ENCODE data around the gene ADPRHL1. TPM values are rescaled to one million over a fixed set of nuclear protein-coding genes. Genes with fewer than 3 reads are reported as not detected.

ADPRHL1 gene
- total and polyA plus RNA-seq, 7 donors = 1.2 to 7.8 (median 4.2) TPM

DNA sequence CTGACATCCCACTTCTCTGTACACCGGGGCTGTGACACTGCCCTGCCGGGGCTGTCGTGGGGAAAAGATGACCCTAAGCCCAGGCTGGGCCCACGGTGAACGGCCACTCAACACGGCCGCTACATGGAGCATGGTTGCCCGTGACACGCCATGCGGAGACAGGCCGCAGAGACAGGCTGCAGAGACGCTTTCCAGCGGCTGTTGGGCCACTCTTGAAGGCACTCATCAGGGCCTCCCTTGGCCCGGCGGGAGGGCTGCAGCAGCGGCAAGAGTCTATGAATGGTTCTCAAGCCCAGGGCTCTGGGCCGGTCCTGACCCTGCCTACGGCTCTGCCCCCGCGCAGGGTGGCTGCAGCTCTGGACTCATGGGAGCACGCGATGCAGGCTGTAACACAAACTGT lies 22.1 kb downstream of the ADPRHL1 start:
- intact Hi-C loops (cut with DNase I) = no loop called here
- Histone ChIP-seq H3K27ac (no peak overlapping the region), H3K4me3 (no peak overlapping the region), H3K36me3 (no peaks in the 10 kb centered on the region), H3K4me1 (no peaks in the 10 kb centered on the region), H3K27me3 (no peaks in the 10 kb centered on the region), H3K9me3 (no peaks in the 10 kb centered on the region)
- no peak for DNase-seq
- TF ChIP-seq, protein P1, sequence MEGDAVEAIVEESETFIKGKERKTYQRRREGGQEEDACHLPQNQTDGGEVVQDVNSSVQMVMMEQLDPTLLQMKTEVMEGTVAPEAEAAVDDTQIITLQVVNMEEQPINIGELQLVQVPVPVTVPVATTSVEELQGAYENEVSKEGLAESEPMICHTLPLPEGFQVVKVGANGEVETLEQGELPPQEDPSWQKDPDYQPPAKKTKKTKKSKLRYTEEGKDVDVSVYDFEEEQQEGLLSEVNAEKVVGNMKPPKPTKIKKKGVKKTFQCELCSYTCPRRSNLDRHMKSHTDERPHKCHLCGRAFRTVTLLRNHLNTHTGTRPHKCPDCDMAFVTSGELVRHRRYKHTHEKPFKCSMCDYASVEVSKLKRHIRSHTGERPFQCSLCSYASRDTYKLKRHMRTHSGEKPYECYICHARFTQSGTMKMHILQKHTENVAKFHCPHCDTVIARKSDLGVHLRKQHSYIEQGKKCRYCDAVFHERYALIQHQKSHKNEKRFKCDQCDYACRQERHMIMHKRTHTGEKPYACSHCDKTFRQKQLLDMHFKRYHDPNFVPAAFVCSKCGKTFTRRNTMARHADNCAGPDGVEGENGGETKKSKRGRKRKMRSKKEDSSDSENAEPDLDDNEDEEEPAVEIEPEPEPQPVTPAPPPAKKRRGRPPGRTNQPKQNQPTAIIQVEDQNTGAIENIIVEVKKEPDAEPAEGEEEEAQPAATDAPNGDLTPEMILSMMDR (IDR thresholded peaks at IDR 0.05) = no peak
- TF ChIP-seq POLR2A (IDR thresholded peaks at IDR 0.05) (no peak), POLR2AphosphoS5 (IDR thresholded peaks at IDR 0.05) (no peak), EP300 (IDR thresholded peaks at IDR 0.05) (no peak)
- whole genome bisulfite sequencing, 2 donors = 92 to 95% methylated on average over 22 of the region's 22 CpGs

DNA sequence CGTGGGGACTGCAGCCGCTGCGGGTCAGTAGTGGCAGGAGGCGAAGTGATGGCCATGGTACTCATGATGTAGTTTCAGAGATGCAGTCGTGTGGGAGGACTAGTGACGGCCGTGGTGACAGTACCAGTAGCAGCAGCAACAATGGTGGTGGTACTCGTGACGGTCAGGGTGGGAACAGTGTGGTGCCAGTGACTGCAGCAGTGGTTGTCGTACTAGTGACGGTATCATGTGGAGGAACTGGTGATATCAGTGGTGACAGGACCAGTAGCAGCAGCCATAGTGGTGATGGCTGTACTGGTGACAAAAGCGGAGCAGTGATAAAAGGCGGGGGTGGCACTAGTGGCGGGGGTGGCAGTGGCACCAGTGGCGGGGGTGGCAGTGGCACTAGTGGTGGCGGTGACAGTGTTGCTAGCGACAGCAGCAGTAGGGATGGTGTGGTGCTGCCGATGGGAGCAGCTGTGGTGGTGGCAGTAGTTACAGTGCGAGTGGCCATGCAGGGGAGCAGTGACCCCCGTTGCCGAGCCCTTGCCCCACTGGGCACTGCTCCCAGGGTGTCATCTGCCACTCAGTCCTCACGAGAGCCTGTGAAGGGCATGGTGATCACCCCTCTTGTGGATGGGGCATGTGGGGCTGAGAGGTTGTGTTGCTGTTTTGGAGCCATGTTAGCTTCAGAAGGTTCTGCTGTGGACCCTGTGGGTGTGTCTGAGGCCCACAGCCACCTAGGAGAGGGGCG lies 22.7 kb downstream of the ADPRHL1 start:
- TF ChIP-seq POLR2A (IDR thresholded peaks at IDR 0.05) = no peak
- TF ChIP-seq, protein P1 (IDR thresholded peaks at IDR 0.05) = no peak
- TF ChIP-seq POLR2AphosphoS5 (IDR thresholded peaks at IDR 0.05) = no peak
- no peak for TF ChIP-seq EP300 (IDR thresholded peaks at IDR 0.05)
- no peaks in the 10 kb centered on the region for H3K27me3 ChIP-seq
- no peak overlapping the region for H3K4me3 ChIP-seq
- H3K4me1 ChIP-seq = no peaks in the 10 kb centered on the region
- 96 to 97% methylated on average over 23 of the region's 23 CpGs for WGBS, 2 donors
- intact Hi-C loops (cut with DNase I) = no loop called here
- DNase-seq = no peak
- no peak overlapping the region for H3K27ac ChIP-seq
- H3K9me3 ChIP-seq = no peaks in the 10 kb centered on the region
- H3K36me3 ChIP-seq = no peaks in the 10 kb centered on the region

DNA sequence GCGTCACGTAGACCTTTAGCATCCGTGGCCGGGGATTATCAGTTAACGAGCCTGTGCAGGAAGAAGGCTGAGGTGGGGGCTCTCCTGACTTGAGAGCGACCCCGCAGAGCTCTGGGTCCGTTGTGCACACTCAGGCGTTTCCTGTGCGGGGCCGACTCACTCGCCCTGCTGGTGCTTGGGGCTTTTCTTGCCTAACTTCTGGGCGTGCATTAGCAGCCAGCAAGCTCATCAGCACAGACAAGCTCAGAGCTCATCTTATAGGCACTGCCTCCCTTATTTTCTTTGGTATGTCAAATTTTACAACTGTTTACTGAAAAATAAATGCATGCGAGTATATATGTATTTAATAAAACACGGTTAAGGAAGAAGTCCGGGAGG lies 23.7 kb downstream of the ADPRHL1 start:
- Histone ChIP-seq H3K9me3 (no peaks in the 10 kb centered on the region), H3K4me3 (no peak overlapping the region), H3K4me1 (no peaks in the 10 kb centered on the region), H3K36me3 (no peaks in the 10 kb centered on the region), H3K27me3 (no peaks in the 10 kb centered on the region), H3K27ac (no peak overlapping the region)
- TF ChIP-seq POLR2A (IDR thresholded peaks at IDR 0.05) (no peak), POLR2AphosphoS5 (IDR thresholded peaks at IDR 0.05) (no peak), EP300 (IDR thresholded peaks at IDR 0.05) (no peak)
- TF ChIP-seq, protein P1 (IDR thresholded peaks at IDR 0.05) = no peak
- intact Hi-C loops (cut with DNase I) = no loop called here
- no peak for DNase-seq
- WGBS, 2 donors = 85 to 88% methylated on average over 16 of the region's 16 CpGs

DNA sequence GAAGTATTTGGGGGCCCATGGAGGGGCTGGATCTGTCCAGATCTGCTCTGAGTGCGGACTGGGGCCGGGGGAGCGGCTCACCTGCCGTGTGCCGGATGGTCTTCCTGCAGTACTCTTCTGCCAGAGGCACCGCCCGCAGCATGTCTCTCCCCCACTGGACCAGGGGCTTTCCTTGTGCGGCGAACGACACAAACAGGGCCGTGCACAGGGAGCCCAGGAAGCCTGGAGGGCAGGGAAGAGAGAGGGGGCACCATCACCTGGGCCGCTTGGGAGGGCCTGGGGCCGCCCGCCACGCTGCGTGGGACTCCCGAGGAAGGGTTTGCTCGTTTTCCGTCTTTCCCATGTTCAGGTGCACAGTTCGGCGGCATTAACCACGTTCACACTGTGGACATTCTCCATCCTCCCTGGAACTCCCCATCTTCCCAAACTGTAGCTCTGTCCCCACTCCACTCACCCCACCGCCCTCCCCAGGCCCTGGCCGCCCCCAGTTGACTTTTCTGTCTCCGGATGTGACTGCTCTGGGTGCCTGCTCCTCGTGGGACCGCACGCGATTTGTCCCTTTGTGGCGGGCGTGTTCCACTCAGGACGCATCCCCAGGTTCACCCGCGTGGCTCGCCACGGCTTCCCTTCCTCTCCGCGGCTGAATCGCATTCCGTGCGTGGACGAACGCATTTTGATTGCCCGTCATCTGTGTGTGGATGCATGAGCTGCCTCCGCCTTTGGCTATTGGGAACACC lies 24.2 kb downstream of the ADPRHL1 start:
- Histone ChIP-seq H3K36me3 (no peaks in the 10 kb centered on the region), H3K4me1 (no peaks in the 10 kb centered on the region), H3K27ac (no peak overlapping the region), H3K9me3 (no peaks in the 10 kb centered on the region), H3K27me3 (no peaks in the 10 kb centered on the region), H3K4me3 (no peak overlapping the region)
- 95% methylated on average over 45 of the region's 45 CpGs for WGBS, 2 donors
- no peak for TF ChIP-seq POLR2A (IDR thresholded peaks at IDR 0.05)
- TF ChIP-seq POLR2AphosphoS5 (IDR thresholded peaks at IDR 0.05) = no peak
- no peak for TF ChIP-seq EP300 (IDR thresholded peaks at IDR 0.05)
- TF ChIP-seq, protein P1 (IDR thresholded peaks at IDR 0.05) = no peak
- no peak for DNase-seq
- intact Hi-C loops (cut with DNase I) = no loop called here

Measured in sigmoid colon (tissue), 7 donors.